HG03025 (cell line): Measurements from ENCODE around the gene SMYD3.
"Not testable (repeated sequence)": the region's sequence is repeated elsewhere in the genome, so short reads cannot be mapped to it uniquely, and the experiment has no call there.

Experiments used
- ATAC-seq: cut with Tn5 transposase; IDR thresholded peaks from one replicate; pipeline ENCODE4 v1.9.1; 2021; ENCODE audit warnings: mild to moderate bottlenecking, moderate library complexity; ENCODE audit not compliant: unreplicated experiment, low FRiP score

SMYD3 gene

DNA sequence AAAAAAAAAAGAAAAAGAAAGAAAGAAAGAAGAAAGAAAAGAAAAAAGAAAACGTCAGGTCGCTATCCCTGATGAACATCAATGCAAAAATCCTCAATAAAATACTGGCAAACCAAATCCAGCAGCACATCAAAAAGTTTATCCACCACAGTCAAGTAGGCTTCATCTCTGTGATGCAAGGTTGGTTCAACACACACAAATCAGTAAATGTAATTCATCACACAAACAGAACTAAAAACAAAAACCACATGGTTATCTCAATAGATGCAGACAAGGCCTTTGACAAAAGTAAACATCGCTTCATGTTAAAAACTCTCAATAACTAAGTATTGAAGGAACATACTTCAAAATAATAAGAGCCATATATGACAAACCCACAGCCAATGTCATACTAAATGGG lies 779.0 kb downstream of the SMYD3 start:
- ATAC-seq: not testable (repeated sequence)

DNA sequence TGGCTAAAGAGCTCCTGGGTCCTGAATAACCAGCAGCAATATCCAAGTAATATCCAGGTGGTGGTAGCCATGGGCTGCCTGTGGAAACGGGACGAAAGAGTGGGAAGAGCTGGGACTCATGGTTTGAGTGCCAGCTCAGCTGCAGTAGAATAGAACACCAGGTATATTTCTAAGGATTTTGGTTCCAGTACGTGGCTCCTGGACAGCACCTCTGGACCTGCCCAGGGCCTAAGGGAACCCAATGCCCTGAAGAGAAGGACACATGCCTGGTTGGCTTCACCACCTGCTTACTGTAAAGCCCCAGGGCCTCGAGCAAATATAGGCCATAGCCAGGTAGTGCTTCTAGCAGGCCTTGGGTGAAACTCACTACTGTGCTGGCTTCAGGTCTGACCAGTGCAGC lies 785.6 kb downstream of the SMYD3 start:
- ATAC-seq: no peak

DNA sequence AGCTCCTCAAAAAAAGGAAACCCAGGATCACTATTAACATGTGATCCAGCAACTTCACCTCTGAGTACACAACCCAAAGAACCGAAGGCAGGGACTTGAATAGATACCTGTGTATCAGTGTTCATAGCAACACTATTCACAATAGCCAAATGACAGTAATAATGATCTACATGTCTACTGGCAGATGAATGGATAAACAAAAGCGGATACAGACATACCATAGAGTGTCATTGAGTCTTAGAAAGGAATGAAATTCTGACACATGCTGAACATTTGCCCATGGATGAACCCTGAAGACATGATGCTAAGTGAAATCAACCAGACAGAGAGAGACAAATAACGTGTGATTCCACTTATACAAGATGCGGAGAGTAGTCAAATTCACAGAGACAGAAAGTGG lies 788.1 kb downstream of the SMYD3 start:
- no peak for ATAC-seq

GRCh38 chr1:245718123-245718522 lies 789.0 kb downstream of the SMYD3 start:
- no peak for ATAC-seq

DNA sequence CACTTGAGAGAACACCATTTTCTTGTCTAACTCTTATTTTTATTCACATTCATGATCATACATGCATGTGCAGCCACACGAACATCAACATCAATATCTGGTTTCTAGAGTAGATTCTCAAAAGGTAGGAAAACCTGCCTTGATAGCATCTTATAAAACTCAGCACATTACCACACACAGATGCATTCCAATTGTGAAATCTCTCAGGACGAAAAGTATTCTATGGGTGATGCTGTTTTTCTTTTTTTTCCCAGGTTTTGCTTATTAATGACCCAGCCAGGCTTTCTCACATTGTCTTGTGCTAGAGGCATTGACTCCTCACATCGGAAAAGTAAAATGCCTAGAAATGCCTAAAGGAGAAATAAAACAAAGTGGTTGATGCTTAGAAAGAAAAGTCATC lies 789.5 kb downstream of the SMYD3 start:
- ATAC-seq: no peak

DNA sequence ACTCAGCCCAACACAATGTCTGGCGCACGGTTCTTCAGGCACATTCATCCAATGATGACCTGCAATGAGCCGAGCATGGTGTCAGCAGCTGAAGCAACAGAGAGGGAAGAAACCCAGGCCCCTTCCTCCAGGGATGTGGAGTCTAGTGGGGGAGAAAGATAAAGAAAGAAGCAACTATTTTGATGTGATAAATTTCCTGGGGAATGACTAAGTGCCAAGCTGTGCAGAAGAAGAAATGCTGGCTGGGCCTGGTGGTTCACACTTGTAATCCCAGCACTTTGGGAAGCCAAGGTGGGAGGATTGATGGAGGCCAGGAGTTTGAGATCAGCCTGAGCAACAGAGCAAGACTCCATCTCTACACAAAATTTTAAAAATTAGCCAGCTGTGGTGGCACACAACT lies 790.5 kb downstream of the SMYD3 start:
- no peak for ATAC-seq

DNA sequence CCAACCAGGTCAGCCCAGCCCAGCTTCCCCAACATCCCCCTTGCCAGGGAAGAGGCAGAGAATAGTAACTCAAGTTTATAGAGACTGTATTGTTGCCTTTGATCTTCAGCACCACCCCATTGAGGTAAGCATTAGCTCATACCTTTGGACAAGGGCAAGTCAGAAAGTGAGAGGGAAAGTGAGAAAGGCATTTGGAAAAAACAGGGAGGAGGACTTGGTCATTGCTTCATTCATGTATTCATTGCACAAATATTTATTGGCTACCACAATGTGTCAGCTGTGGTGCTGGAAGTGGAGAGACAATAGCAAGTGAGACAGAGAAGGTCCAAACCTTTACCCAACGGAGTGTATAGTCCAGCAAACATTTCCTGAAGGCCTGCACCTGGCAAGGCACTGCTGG lies 791.1 kb downstream of the SMYD3 start:
- ATAC-seq: no peak

- no peak for ATAC-seq
These were observed 791.8 kb downstream of the SMYD3 start for GRCh38 chr1:245715291-245715701.

DNA sequence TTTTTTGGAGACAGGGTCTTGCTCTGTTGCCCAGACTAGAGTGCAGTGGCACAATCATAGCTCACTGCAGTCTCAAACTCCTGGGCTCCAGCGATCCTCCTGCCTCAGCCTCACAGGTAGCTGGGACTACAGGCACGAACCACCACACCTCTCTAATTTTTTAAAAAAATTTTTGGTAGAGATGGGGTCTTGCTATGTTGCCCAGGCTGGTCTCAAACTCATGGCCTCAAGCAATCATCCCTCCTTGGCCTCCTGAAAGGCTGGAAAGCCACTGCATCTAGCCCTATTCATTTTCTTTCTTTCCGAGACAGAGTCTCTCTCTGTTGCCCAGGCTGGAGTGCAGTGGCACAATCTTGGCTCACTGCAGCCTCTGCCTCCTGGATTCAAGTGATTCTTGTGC lies 793.1 kb downstream of the SMYD3 start:
- ATAC-seq: not testable (repeated sequence)

GRCh38 chr1:245710961-245711903 lies 795.8 kb downstream of the SMYD3 start:
- ATAC-seq: no peak

DNA sequence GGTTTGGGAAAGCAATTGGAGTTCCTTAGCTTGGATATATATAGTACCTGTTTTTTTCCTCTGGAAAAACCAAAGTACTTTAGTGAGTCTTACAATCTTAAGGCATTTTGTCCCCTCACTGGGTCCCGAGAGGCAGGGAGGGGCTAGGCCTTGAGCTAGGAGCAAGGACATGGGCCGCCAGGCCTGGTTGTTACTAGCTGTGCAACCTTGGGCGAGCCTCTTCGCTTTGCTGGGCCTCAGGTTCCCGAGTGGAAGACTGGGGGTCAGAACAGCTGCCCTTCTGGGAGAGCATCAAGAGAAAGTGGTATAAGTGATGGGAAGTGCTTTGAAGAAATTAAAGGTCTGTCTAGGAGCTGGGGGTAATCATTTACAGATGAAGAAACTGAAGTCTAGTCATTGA lies 799.1 kb downstream of the SMYD3 start:
- ATAC-seq: no peak

DNA sequence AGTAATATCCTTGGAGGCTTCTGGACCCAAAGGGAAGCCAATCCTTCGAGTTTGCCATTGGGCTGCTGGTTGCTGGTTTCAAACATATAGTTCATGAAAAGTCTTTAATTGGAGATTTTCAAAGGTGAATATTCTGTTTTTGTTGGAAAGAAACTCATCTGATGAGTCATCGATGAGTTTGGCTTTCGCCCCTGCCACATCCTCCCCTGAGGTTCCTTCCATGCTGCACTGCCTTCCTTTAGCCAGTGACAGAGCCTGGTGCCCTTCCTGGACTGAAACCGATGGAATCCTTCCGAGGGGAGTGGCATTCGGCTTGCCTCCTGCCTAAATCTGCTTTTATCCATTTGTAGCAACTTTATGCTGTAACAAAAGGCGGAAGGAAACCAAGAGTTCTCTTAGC lies 802.3 kb downstream of the SMYD3 start:
- no peak for ATAC-seq

DNA sequence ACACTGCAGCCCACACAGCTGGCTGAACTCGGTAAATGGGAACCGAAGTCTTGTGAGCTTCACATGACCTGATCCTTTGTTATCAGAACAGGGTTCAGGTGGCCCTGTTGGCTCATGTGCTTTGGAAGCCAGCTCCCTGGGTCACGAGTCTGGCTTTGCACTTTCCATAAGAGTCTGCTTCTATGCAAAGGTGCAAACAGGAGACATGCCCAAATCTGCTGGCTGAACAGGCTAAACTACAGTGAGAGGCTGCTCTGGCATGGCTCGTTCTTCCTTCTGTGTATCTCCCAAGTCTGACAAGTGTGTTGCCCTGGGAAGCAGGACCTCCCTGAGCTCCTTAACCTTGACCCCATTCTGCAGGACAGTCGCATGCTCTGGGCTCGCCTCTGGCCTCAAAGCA lies 802.7 kb downstream of the SMYD3 start:
- no peak for ATAC-seq

- no peak for ATAC-seq
These were observed 804.7 kb downstream of the SMYD3 start for GRCh38 chr1:245702346-245702745.

- no peak for ATAC-seq
These were observed 805.4 kb downstream of the SMYD3 start for GRCh38 chr1:245701631-245702030.

GRCh38 chr1:245700631-245701030 lies 806.4 kb downstream of the SMYD3 start:
- ATAC-seq: no peak
